HepG2 (cell line): ENCODE measurements around the gene TMBIM1. TPM values are rescaled to one million over a fixed set of nuclear protein-coding genes. Genes with fewer than 3 reads are reported as not detected.

Source experiments
- AKAP8 ChIP-seq: sonication (generic); formaldehyde crosslinking; IDR thresholded peaks from 2 replicates; pipeline ENCODE4 v1.5.1; 2020; ENCODE audit warnings: mild to moderate bottlenecking, missing genetic modification reagents
- ASH2L ChIP-seq: fragments of 300-600, 200-600 bp; sonication (generic); IDR thresholded peaks from 2 replicates; pipeline ENCODE4 v1.7.0; 2017; ENCODE audit warnings: low read depth, mild to moderate bottlenecking, moderate library complexity, mixed read lengths, low read length; ENCODE audit not compliant: insufficient read length
- CREB1 ChIP-seq, 2 experiments: fragments of 450-650 bp in 1 of 2; IDR thresholded peaks; 2 replicates each; pipeline ENCODE4 v1.6.1; 2016 to 2017; ENCODE audit warnings: control low read depth in 1 of 2, mild to moderate bottlenecking in 1 of 2, missing compliant biosample characterization in 1 of 2, missing genetic modification characterization in 1 of 2
- CTCF ChIP-seq: sonication (generic); formaldehyde crosslinking; IDR thresholded peaks from 2 replicates; pipeline ENCODE4 v1.5.0; 2020; ENCODE audit warnings: mild to moderate bottlenecking, missing genetic modification reagents, moderate library complexity
- ETV5 ChIP-seq: IDR thresholded peaks from 2 replicates; pipeline ENCODE4 v1.6.1; 2018; ENCODE audit warnings: missing biosample characterization, missing genetic modification reagents, inconsistent platforms, borderline replicate concordance
- FOXO1 ChIP-seq: sonication (generic); formaldehyde crosslinking; IDR thresholded peaks from 2 replicates; pipeline ENCODE4 v1.4.0; 2020; ENCODE audit warnings: missing genetic modification reagents
- GABPB1 ChIP-seq: IDR thresholded peaks from 2 replicates; pipeline ENCODE4 v1.6.1; 2016; ENCODE audit warnings: mild to moderate bottlenecking, missing genetic modification reagents, moderate library complexity, missing compliant biosample characterization
- HOXA7 ChIP-seq: sonication (generic); formaldehyde crosslinking; IDR thresholded peaks from 2 replicates; pipeline ENCODE4 v1.8.1; 2022; ENCODE audit warnings: mild to moderate bottlenecking, missing genetic modification reagents, moderate library complexity
- KDM6A ChIP-seq: IDR thresholded peaks from 2 replicates; pipeline ENCODE4 v1.6.1; 2016; ENCODE audit warnings: low read depth
- LCORL ChIP-seq, 2 experiments: fragments of 450-650 bp in 1 of 2; sonication (generic) in 1 of 2; formaldehyde crosslinking in 1 of 2; IDR thresholded peaks; 2 replicates each; pipeline versions ENCODE4 v1.5.0 to v1.6.1; 2017 to 2020; ENCODE audit warnings: antibody characterized with exemption in 1 of 2, missing genetic modification reagents in 1 of 2
- MAZ ChIP-seq, 2 experiments: sonication (generic) in 1 of 2; formaldehyde crosslinking in 1 of 2; IDR thresholded peaks; 2 replicates each; pipeline versions ENCODE4 v1.5.0 to v1.6.1; 2012 to 2020; ENCODE audit warnings: low read depth in 2 of 2, mild to moderate bottlenecking in 2 of 2, borderline replicate concordance in 1 of 2, improper control_type of control experiment in 1 of 2, low read length in 1 of 2, missing genetic modification reagents in 1 of 2, moderate library complexity in 1 of 2
- MED1 ChIP-seq: sonication (generic); formaldehyde crosslinking; IDR thresholded peaks from 2 replicates; pipeline ENCODE4 v1.4.0; 2020; ENCODE audit warnings: missing genetic modification reagents
- NCOR1 ChIP-seq: fragments of 200-600 bp; sonication (generic); IDR thresholded peaks from 2 replicates; pipeline ENCODE4 v1.7.0; 2017; ENCODE audit warnings: antibody characterized with exemption, low read length, borderline replicate concordance
- PHF21A ChIP-seq: sonication (generic); formaldehyde crosslinking; IDR thresholded peaks from 2 replicates; pipeline ENCODE4 v1.5.0; 2020; ENCODE audit warnings: mild to moderate bottlenecking, missing genetic modification reagents
- SAP130 ChIP-seq: IDR thresholded peaks from 2 replicates; pipeline ENCODE4 v1.6.1; 2016; ENCODE audit warnings: low read depth
- TFDP1 ChIP-seq: IDR thresholded peaks from 2 replicates; pipeline ENCODE4 v1.6.1; 2016; ENCODE audit warnings: missing compliant biosample characterization, missing genetic modification reagents, borderline replicate concordance
- ZFP82 ChIP-seq: sonication (generic); formaldehyde crosslinking; IDR thresholded peaks from 2 replicates; pipeline ENCODE4 v1.5.1; 2020; ENCODE audit warnings: mild to moderate bottlenecking, missing genetic modification reagents, borderline replicate concordance
- ZFY ChIP-seq: sonication (generic); formaldehyde crosslinking; IDR thresholded peaks from 2 replicates; pipeline ENCODE4 v1.4.0; 2020; ENCODE audit warnings: missing genetic modification reagents
- ZMAT5 ChIP-seq: sonication (generic); formaldehyde crosslinking; IDR thresholded peaks from 2 replicates; pipeline ENCODE4 v1.5.0; 2020; ENCODE audit warnings: mild to moderate bottlenecking, low read depth, missing genetic modification reagents, borderline replicate concordance
- ZNF205 ChIP-seq: IDR thresholded peaks from 2 replicates; pipeline ENCODE4 v1.6.1; 2018; ENCODE audit warnings: missing biosample characterization, missing genetic modification reagents
- ZNF256 ChIP-seq: sonication (generic); formaldehyde crosslinking; conservative IDR thresholded peaks from 2 replicates; pipeline ENCODE4 v1.4.0; 2020; ENCODE audit warnings: missing genetic modification reagents
- ZNF510 ChIP-seq: sonication (generic); formaldehyde crosslinking; IDR thresholded peaks from 2 replicates; pipeline ENCODE4 v1.4.0; 2020; ENCODE audit warnings: low read depth, mild to moderate bottlenecking, missing genetic modification reagents
- ZNF556 ChIP-seq: sonication (generic); formaldehyde crosslinking; IDR thresholded peaks from 2 replicates; pipeline ENCODE4 v1.4.0; 2020; ENCODE audit warnings: mild to moderate bottlenecking, missing genetic modification reagents, borderline replicate concordance
- ZNF605 ChIP-seq: sonication (generic); formaldehyde crosslinking; IDR thresholded peaks from 2 replicates; pipeline ENCODE4 v1.8.0; 2022; ENCODE audit warnings: mild to moderate bottlenecking, missing genetic modification reagents
- ZNF792 ChIP-seq: IDR thresholded peaks from 2 replicates; pipeline ENCODE4 v1.6.1; 2016
- ZSCAN12 ChIP-seq: sonication (generic); formaldehyde crosslinking; IDR thresholded peaks from 2 replicates; pipeline ENCODE4 v1.9.0; 2021; ENCODE audit warnings: mild to moderate bottlenecking, missing genetic modification reagents
- polyA plus RNA-seq, 8 experiments: library from polyadenylated mRNA; depleted of rRNA in 3 of 8; stranded (reverse) in 7 of 8; unstranded in 1 of 8; fragments of >200 nt; fragmentation: Illumina TruSeq in 4 of 8; extraction: Trizol in 4 of 8; gene quantifications; 2 replicates each; pipeline versions ENCODE4 v1.2.1 to v1.2.3, GENCODE V29; 2011 to 2016; ENCODE audit warnings: low read depth in 4 of 8, missing spikeins in 1 of 8, mixed read lengths in 1 of 8; ENCODE audit not compliant: insufficient read depth in 1 of 8
- total RNA-seq, 5 experiments: library from RNA; depleted of rRNA; stranded (reverse); fragments of >200 nt; fragmentation: Illumina TruSeq; extraction: Trizol; gene quantifications; 2 replicates each; pipeline ENCODE4 v1.2.3, GENCODE V29; 2016; ENCODE audit warnings: low read depth in 1 of 5

Gene TMBIM1
- total and polyA plus RNA-seq, 2 of the 13 experiments (the other 11 are each of a cell fraction or from before 2014, with no cell fraction given): 127 to 139 TPM

- 0 out of 2 replicates have a peak, but pooled peaks have one; percentile 1 for TF ChIP-seq CTCF (CRISPR knock-in tag)
- peak; percentile 75; the same call in 1 of the 2 replicates for TF ChIP-seq ZSCAN12 (CRISPR knock-in tag)
- TF ChIP-seq TFDP1 (CRISPR knock-in tag): 0 out of 2 replicates have a peak, but pooled peaks have one; percentile 16
- TF ChIP-seq ZNF605 (CRISPR knock-in tag): peak; percentile 34
- TF ChIP-seq ZNF792 (CRISPR knock-in tag): no peak
- TF ChIP-seq CREB1 (IDR thresholded peaks at IDR 0.05): no peak
- 0 out of 2 replicates have a peak, but pooled peaks have one; percentile 38 for TF ChIP-seq CREB1 (CRISPR knock-in tag; IDR thresholded peaks at IDR 0.05)
- TF ChIP-seq ZNF205 (CRISPR knock-in tag): no peak
- TF ChIP-seq AKAP8 (CRISPR knock-in tag): 0 out of 2 replicates have a peak, but pooled peaks have one; percentile 74
- TF ChIP-seq PHF21A (CRISPR knock-in tag): peak; percentile 19; the same call in 1 of the 2 replicates
- TF ChIP-seq FOXO1 (CRISPR knock-in tag): peak; percentile 44; the same call in 1 of the 2 replicates
- TF ChIP-seq LCORL (IDR thresholded peaks at IDR 0.05): no peak
- TF ChIP-seq LCORL (CRISPR knock-in tag; IDR thresholded peaks at IDR 0.05): peak; percentile 70
- 0 out of 2 replicates have a peak, but pooled peaks have one; percentile 8 for TF ChIP-seq KDM6A (CRISPR knock-in tag)
- TF ChIP-seq NCOR1: peak; percentile 95
- no peak for TF ChIP-seq MAZ (IDR thresholded peaks at IDR 0.05; ENCODE audit: borderline replicate concordance, low read depth, low read length)
- TF ChIP-seq MAZ (CRISPR knock-in tag; IDR thresholded peaks at IDR 0.05; ENCODE audit: low read depth): no peak
- no peak for TF ChIP-seq ZNF510
- TF ChIP-seq HOXA7: no peak
- TF ChIP-seq ZFP82 (CRISPR knock-in tag): 0 out of 2 replicates have a peak, but pooled peaks have one; percentile 52
- TF ChIP-seq ZMAT5 (CRISPR knock-in tag): no peak
- TF ChIP-seq GABPB1 (CRISPR knock-in tag): peak; percentile 30; the same call in 1 of the 2 replicates
- peak; percentile 75; the same call in 1 of the 2 replicates for TF ChIP-seq ETV5 (CRISPR knock-in tag)
- 0 out of 2 replicates have a peak, but pooled peaks have one; percentile 27 for TF ChIP-seq ZFY
- 0 out of 2 replicates have a peak, but pooled peaks have one; percentile 48 for TF ChIP-seq ZNF556 (CRISPR knock-in tag)
- peak; percentile 65 for TF ChIP-seq ASH2L
- TF ChIP-seq SAP130 (CRISPR knock-in tag): peak; percentile 90
- TF ChIP-seq ZNF256 (CRISPR knock-in tag): no peak
- peak; percentile 78 for TF ChIP-seq MED1 (CRISPR knock-in tag)
Observed at GRCh38 chr2:218289639-218290315, 2.5 kb downstream of the TMBIM1 start (continued).
